Measurements from ENCODE around the gene LMO3. TPM values are rescaled to one million over a fixed set of nuclear protein-coding genes. Genes with fewer than 3 reads are reported as not detected.

The LMO3 gene
- total and polyA plus RNA-seq, 2 donors (not counting 3 experiments of a cell fraction or from before 2014, with no cell fraction given): not detected

DNA sequence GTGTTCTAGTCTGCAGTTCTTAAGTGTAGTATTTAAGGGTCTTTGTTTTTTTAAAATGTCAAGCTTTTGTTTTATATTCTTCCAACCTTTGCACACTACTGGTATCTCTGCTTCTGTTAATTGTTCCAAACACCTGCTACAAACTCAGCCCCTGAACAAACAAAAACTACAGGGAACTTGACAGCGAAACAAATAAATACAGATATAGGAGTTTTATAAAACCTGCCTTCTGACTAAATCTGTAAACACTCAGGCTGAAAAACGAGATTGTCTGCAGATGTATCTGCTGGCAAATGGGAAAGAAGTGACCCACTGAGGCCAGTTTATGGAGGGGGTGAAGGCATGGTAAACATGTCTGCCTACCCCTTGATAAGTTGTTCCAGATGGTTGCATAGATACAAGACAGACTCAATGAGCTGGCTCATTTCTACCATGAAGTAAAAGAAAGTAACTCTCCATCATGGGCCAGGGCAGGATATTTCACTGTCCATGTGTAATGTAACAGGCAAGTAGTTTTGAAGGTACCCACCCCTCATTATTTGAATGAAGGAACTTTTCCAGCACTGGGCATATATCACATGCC is 75.6 kb downstream of the LMO3 start:
- FAIRE-seq (no peak), DNase-seq (ENCODE audit: low read depth, low spot score) (no peak)
- intact Hi-C loops (cut with micrococcal nuclease): no loop called here
- no TSS peak for BruUV-seq (replicated peaks)
- no peak overlapping the region for H3K4me3 ChIP-seq (replicated peaks in 1 of 3; ENCODE audit: insufficient read depth in 1 of 3, low read depth in 1 of 3, low read length in 3 of 3)
- H3K9me1 ChIP-seq (replicated peaks; ENCODE audit: control insufficient read depth, extremely low read depth, insufficient read depth, low read length): no peaks in the 10 kb centered on the region
- H3K79me2 ChIP-seq (ENCODE audit: control insufficient read depth, insufficient read depth, low read length): no peaks in the 10 kb centered on the region
- H4K20me1 ChIP-seq (replicated peaks; ENCODE audit: control insufficient read depth, extremely low read depth, insufficient read depth, low read length): no peaks in the 10 kb centered on the region
- no peaks in the 10 kb centered on the region for H3K36me3 ChIP-seq (ENCODE audit: control insufficient read depth in 2 of 2, extremely low read depth in 1 of 2, insufficient read depth in 2 of 2, low read length in 2 of 2)
- POLR2A ChIA-PET: no interaction called here
- no peaks in the 10 kb centered on the region for H3K27me3 ChIP-seq (ENCODE audit: control insufficient read depth in 2 of 2, insufficient read depth in 2 of 2, low read length in 2 of 2)
- no peak overlapping the region for H3K9ac ChIP-seq (replicated peaks; ENCODE audit: extremely low read depth, insufficient read depth, low read length)
- no peak overlapping the region for H2AFZ ChIP-seq (ENCODE audit: low read depth, low read length)
- no peaks in the 10 kb centered on the region for H3K9me3 ChIP-seq (replicated peaks; ENCODE audit: control insufficient read depth, insufficient read depth, low read length)
- CTCF ChIA-PET: interaction anchor here (1.1 kb wide), 1 partner anchor 14 kb away, joined by 3 read pairs; no protein-coding TSS in a partner anchor
- TF ChIP-seq, protein P1, sequence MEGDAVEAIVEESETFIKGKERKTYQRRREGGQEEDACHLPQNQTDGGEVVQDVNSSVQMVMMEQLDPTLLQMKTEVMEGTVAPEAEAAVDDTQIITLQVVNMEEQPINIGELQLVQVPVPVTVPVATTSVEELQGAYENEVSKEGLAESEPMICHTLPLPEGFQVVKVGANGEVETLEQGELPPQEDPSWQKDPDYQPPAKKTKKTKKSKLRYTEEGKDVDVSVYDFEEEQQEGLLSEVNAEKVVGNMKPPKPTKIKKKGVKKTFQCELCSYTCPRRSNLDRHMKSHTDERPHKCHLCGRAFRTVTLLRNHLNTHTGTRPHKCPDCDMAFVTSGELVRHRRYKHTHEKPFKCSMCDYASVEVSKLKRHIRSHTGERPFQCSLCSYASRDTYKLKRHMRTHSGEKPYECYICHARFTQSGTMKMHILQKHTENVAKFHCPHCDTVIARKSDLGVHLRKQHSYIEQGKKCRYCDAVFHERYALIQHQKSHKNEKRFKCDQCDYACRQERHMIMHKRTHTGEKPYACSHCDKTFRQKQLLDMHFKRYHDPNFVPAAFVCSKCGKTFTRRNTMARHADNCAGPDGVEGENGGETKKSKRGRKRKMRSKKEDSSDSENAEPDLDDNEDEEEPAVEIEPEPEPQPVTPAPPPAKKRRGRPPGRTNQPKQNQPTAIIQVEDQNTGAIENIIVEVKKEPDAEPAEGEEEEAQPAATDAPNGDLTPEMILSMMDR (IDR thresholded peaks at IDR 0.05; ENCODE audit: extremely low read depth in 1 of 2, insufficient read depth in 1 of 2, low read depth in 1 of 2, low read length in 2 of 2): no peak
- TF ChIP-seq EZH2 (IDR thresholded peaks at IDR 0.05; ENCODE audit: borderline replicate concordance, low read depth, low read length, severe bottlenecking): no peak
- TF ChIP-seq FOS (IDR thresholded peaks at IDR 0.05; ENCODE audit: borderline replicate concordance, insufficient read depth, low read length): no peak
- no peak for TF ChIP-seq JUN (IDR thresholded peaks at IDR 0.05; ENCODE audit: borderline replicate concordance, insufficient read depth, insufficient read length, low read depth)
- no peak for TF ChIP-seq GATA2 (IDR thresholded peaks at IDR 0.05; ENCODE audit: insufficient read depth, insufficient read length, low read depth, low read length)
- no peak for TF ChIP-seq POLR2AphosphoS5 (IDR thresholded peaks at IDR 0.05; ENCODE audit: insufficient read depth, low read depth, low read length)
- TF ChIP-seq, protein P2, sequence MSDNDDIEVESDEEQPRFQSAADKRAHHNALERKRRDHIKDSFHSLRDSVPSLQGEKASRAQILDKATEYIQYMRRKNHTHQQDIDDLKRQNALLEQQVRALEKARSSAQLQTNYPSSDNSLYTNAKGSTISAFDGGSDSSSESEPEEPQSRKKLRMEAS (IDR thresholded peaks at IDR 0.05; ENCODE audit: insufficient read depth, insufficient read length): no peak
- no peak for TF ChIP-seq MYC (IDR thresholded peaks at IDR 0.05; ENCODE audit: low read depth, low read length)
- TF ChIP-seq POLR2A (IDR thresholded peaks at IDR 0.05; ENCODE audit: low read depth, low read length): no peak
- H3K4me1 ChIP-seq (ENCODE audit: control insufficient read depth, extremely low read depth, insufficient read depth, low read length): no peaks in the 10 kb centered on the region
- no peak overlapping the region for H3K4me2 ChIP-seq (ENCODE audit: insufficient read depth, low read length)
- dilution Hi-C loops (cut with MboI; ENCODE audit: extremely low pct_ligation_motif_present, low sequenced_read_pairs): no loop called here
- no peak overlapping the region for H3K27ac ChIP-seq (ENCODE audit: insufficient read depth, low read depth, low read length)

Measured in endothelial cell of umbilical vein (primary cell).